HG02852 (cell line): ENCODE results near the gene UPK3BL2.
"Not testable (repeated sequence)": the region's sequence is repeated elsewhere in the genome, so short reads cannot be mapped to it uniquely, and the experiment has no call there.

Experiments
- ATAC-seq: cut with Tn5 transposase; IDR thresholded peaks from one replicate; pipeline ENCODE4 v1.9.1; 2021; ENCODE audit warnings: mild to moderate bottlenecking, moderate library complexity; ENCODE audit not compliant: unreplicated experiment

Gene UPK3BL2

DNA sequence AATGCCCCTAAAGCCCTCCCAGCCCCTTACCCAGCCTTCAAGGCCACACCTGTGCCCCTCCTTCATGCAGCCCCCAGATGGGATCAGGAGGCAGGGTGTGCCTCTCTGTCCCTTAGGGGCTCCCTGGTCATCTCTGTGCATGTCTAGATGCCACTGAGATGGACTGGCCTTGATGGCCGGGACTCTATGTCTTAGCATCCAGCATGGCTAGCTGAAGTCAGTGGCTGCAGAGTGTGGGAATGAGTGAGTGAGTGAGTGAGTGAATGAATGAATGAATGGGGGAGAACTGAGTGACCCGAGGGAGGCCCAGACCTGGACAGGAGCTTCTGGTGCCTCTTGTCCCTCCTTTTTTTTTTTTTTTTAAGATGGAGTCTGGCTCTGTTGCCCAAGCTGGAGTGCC lies 11.4 kb downstream of the UPK3BL2 start:
- not testable (repeated sequence) for ATAC-seq

- ATAC-seq: not testable (repeated sequence)
These were observed 11.9 kb downstream of the UPK3BL2 start for GRCh38 chr7:102531583-102531982.

- ATAC-seq: not testable (repeated sequence)
These were observed 15.4 kb downstream of the UPK3BL2 start for GRCh38 chr7:102527822-102528793.

- ATAC-seq: not testable (repeated sequence)
These were observed 16.3 kb downstream of the UPK3BL2 start for GRCh38 chr7:102527182-102527581.

DNA sequence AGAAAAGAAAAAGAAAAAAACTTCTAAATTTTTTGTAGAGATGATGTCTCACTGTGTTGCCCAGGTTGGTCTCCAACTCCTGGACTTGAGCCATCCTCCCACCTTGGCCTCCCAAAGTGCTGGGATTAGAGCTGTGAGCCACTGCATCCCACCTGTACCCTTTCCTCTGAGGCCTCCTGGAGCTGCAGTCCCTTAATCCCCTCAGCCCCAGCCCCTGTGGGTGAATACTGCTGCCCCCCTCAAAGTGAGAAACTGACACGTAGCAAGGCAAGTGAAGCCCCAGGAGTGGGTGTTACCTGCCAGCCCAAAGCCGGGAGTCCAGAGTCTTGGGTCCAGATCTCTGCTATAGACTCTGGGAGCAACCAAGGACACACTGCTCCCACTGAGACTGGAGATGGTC lies 18.7 kb downstream of the UPK3BL2 start:
- ATAC-seq: not testable (repeated sequence)

DNA sequence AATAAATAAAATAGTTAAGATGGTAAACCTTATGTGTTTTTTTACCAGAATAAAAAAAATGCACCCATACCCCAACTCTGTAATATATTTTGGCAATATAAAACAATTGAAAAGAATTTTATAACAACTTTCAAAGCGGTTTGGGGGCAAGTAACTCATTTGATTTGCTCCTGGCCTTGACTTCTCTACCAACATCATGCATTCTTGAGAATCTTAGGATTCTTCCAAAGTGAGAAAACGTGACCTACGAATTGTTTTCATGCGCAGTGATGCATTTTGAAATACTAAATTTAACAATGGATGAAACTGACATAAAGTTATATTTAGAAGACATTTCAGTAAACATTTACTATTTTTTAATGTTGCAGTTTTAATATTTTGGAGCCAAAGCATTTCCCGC lies 22.7 kb downstream of the UPK3BL2 start:
- not testable (repeated sequence) for ATAC-seq

GRCh38 chr7:102517550-102518147 lies 25.8 kb downstream of the UPK3BL2 start, which contains the start of gene RASA4B:
Gene RASA4B (minus strand): TSS chr7:102517777. CDS start chr7:102517710, 67 bp downstream.
- peak; percentile 58 for ATAC-seq

DNA sequence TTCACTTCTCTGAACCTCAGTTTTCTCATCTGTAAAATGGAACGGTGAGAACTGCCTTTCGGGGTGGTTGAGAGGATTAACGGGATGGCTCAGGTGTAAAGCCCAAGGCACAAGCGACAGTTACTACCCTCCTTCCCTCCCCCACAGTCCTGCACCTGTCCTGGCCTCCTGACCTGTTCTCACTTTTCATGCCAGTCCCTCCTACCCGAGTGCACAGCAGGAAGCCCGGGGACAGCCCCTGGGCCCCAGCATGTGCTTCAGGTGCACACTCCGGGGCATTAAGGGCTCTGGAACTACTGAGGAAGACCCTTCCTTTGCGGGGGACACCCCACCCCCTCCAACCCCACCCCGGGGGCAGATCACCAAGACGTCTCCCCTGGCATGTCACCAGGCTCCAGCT lies 26.5 kb downstream of the UPK3BL2 start:
- ATAC-seq: not testable (repeated sequence)

DNA sequence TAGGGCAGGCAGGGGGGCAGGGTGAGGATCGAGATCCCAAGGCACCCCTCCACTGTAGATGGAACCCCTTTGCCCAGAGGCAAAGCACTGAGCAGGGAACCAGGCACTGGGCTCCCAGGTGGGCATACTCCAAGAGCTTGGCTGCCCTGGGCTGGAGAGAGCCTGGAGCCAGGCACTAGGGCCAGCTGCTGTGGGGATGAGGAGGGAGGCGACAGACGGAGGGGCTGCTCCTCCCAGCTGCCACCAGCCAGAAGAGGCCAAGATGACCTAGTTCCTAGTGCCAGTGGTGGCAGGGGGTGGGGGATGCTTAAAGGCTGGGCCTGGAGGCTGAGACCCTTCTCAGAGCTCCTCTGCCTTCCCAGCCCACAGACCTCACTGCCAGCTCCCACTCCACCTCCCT lies 27.6 kb downstream of the UPK3BL2 start:
- not testable (repeated sequence) for ATAC-seq

- peak; percentile 71 for ATAC-seq
These were observed 28.4 kb downstream of the UPK3BL2 start for GRCh38 chr7:102514881-102515721.

DNA sequence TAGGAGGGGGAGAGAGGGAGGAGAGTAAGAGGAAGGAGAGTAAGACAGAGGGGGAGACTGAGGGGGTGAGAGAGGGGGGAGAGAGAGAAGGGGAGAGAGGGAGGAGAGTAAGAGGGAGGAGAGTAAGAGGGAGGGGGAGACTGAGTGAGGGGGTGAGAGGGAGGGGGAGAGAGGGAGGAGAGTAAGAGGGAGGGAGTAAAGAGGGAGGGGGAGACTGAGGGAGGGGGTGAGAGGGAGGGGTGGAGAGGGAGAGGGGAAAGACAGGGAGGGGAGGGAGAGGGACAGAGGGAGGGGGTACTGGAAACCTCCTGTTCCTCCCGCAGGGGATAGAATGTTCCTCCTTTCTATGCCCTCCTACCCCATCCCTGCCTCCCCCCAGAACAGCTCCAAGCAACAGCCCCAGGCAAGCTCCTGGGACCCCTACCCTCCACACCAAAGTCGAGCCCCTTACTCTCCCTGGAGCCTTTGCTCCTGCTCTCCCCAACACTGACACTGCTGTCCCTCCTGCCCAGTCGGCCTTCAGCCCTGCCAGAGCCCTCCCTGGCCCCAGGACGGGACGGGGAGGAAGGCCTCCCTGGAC lies 30.8 kb downstream of the UPK3BL2 start:
- ATAC-seq: not testable (repeated sequence)

GRCh38 chr7:102511860-102512522 lies 31.5 kb downstream of the UPK3BL2 start:
- peak; percentile 34 for ATAC-seq

- not testable (repeated sequence) for ATAC-seq
These were observed 32.9 kb downstream of the UPK3BL2 start for GRCh38 chr7:102510575-102510974.

DNA sequence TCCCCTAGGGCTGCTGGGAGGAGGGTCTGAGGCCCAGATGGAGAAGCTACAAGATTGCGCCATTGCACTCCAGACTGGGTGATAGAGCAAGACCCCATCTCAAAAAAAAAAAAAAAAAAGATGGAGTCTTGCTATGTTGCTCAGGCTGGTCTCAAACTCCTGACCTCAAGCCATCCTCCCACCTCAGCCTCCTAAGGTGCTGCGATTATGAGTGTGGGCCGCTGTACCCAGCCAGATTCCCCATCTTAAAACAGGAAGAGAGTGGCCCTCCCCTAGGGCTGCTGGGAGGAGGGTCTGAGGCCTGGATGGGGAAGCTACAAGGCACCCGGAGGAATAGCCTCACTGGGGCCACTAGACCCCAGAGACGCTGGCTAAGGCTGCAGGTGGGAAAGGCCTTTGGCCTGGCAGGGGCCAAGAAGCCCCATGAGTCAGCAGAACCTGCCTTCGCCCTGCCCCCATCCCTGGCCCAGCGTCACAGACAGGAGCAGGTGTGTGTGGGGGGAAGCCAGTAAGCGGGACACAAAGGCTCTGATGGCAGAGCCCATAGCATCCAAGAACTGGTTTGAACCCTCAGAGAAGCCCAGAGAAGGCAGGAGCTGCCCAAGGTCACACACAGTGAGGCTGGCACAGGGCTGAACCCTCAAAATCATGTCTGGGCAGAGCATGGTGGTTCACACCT lies 35.9 kb downstream of the UPK3BL2 start:
- ATAC-seq: not testable (repeated sequence)

GRCh38 chr7:102505298-102506185 lies 38.0 kb downstream of the UPK3BL2 start:
- ATAC-seq: not testable (repeated sequence)

DNA sequence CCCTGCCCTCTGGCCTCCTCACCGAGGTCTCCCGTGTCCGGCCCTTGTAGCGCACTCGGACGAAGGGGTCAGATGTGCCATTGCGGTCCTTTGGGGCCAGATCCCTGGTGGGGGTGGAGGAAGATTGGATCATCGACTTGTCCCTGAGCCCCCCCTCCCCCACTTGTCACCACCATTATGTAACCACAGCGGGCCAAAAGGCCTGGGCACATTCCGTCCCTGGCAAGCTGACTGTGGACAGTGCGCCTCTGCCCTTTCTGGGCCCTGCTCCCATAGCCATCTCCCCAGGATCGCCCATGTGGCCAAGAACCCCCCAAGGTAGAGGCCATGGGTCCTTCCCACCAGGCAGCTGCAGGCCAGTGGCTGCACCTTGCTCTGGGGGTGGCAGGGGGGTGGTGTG lies 40.4 kb downstream of the UPK3BL2 start:
- ATAC-seq: not testable (repeated sequence)

GRCh38 chr7:102498321-102498720 lies 45.2 kb downstream of the UPK3BL2 start:
- ATAC-seq: not testable (repeated sequence)

DNA sequence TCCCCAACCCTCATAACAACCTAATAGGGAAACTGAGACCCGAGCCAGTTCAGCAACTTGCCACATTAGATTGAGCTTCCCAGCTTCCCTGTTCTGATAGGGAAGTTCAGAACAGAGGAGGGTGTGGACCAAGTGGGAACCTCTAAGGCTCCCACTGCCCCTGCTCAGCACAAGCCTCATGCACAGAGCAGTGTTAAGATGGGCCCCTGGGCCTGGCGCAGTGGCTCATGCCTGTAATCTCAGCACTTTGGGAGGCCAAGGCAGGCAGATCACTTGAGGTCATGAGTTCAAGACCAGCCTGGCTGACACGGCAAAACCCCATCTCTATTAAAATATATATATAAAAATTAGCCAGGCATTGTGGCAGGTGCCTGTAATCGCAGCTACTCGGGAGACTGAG lies 46.2 kb downstream of the UPK3BL2 start:
- ATAC-seq: not testable (repeated sequence)
